ENCODE results near the gene CAPN1.

DNA sequence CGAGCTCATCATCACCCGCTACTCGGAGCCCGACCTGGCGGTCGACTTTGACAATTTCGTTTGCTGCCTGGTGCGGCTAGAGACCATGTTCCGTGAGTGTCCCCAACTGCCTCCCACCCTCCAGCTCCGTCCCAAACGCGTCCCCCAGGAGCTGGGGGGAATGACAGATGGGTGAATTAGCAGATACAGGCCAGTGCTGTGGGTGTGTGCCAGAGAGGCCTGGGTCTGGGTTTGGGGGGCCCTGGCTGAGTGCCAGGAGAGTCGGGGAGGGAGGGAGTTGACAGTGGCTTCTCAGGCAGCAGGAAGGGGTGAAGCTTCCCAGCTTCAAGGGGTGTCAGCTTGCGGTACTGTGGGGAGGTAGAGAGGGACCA is 28.6 kb downstream of the CAPN1 start:
- TF ChIP-seq POLR2A (IDR thresholded peaks at IDR 0.05) (no peak), CTCF (IDR thresholded peaks at IDR 0.05) (no peak)

Data from heart left ventricle (tissue), 13 donors.